HTR-8/SVneo (cell line): Measurements from ENCODE around the gene GPATCH4.
"Not testable (repeated sequence)": the region's sequence is repeated elsewhere in the genome, so short reads cannot be mapped to it uniquely, and the experiment has no call there.

Source experiments
- DNase-seq: peaks from one replicate; pipeline ENCODE4 v3.0.0; 2011; ENCODE audit warnings: low spot score, mixed read lengths; ENCODE audit not compliant: insufficient read length
- FAIRE-seq: peaks from 2 replicates; lab custom pipeline; 2011; peaks lifted over from hg19 to GRCh38; lab: Jason Lieb, UNC

The GPATCH4 gene

GRCh38 chr1:156600733-156601121 lies 552 bp downstream of the GPATCH4 start:
- no peak for FAIRE-seq
- no peak for DNase-seq

GRCh38 chr1:156599811-156600210 lies 1.5 kb downstream of the GPATCH4 start:
- FAIRE-seq, result no peak

GRCh38 chr1:156598731-156599432 lies 2.4 kb downstream of the GPATCH4 start:
- FAIRE-seq (no peak), DNase-seq (no peak)

More at GRCh38 chr1:156599811-156600210, 1.5 kb downstream of the GPATCH4 start:
- no peak for DNase-seq

GRCh38 chr1:156598125-156598524 lies 3.2 kb downstream of the GPATCH4 start:
- FAIRE-seq, result no peak
- no peak for DNase-seq

- DNase-seq (no peak), FAIRE-seq (no peak)
These were observed 4.9 kb downstream of the GPATCH4 start for GRCh38 chr1:156596426-156596825.

- no peak for FAIRE-seq
- DNase-seq, result no peak
These were observed 6.3 kb downstream of the GPATCH4 start for GRCh38 chr1:156595016-156595415.

- no peak for FAIRE-seq
These were observed 7.1 kb downstream of the GPATCH4 start for GRCh38 chr1:156594190-156594589.

GRCh38 chr1:156593661-156593989 lies 7.7 kb downstream of the GPATCH4 start:
- FAIRE-seq, result no peak
- DNase-seq, result no peak

More at GRCh38 chr1:156594190-156594589, 7.1 kb downstream of the GPATCH4 start:
- DNase-seq, result no peak

GRCh38 chr1:156592910-156593660 lies 8.2 kb downstream of the GPATCH4 start:
- DNase-seq (no peak), FAIRE-seq (no peak)

- no peak for DNase-seq
- no peak for FAIRE-seq
These were observed 8.9 kb downstream of the GPATCH4 start for GRCh38 chr1:156592158-156592909.

GRCh38 chr1:156591432-156592157 lies 9.7 kb downstream of the GPATCH4 start, which contains the start of gene NAXE:
Gene NAXE (plus strand): TSS chr1:156591776. CDS start chr1:156591805, 29 bp downstream.
- DNase-seq (peak; percentile 71), FAIRE-seq (no peak)

- FAIRE-seq, result no peak
- DNase-seq, result no peak
These were observed 10.2 kb downstream of the GPATCH4 start for GRCh38 chr1:156591181-156591431.

- FAIRE-seq, result no peak
- DNase-seq, result no peak
These were observed 10.7 kb downstream of the GPATCH4 start for GRCh38 chr1:156590326-156591180.

GRCh38 chr1:156589546-156589945 lies 11.7 kb downstream of the GPATCH4 start:
- no peak for DNase-seq
- no peak for FAIRE-seq

GRCh38 chr1:156587927-156588326 lies 13.4 kb downstream of the GPATCH4 start:
- not testable (repeated sequence) for DNase-seq, FAIRE-seq

GRCh38 chr1:156586892-156587477 lies 14.3 kb downstream of the GPATCH4 start:
- no peak for DNase-seq
- FAIRE-seq, result no peak

GRCh38 chr1:156586323-156586722 lies 15.0 kb downstream of the GPATCH4 start:
- FAIRE-seq, result no peak
- no peak for DNase-seq

- DNase-seq (peak; percentile 18), FAIRE-seq (no peak)
These were observed 16.5 kb downstream of the GPATCH4 start for GRCh38 chr1:156584813-156585212.
